ENCODE data around the gene CYP4F22. TPM values are rescaled to one million over a fixed set of nuclear protein-coding genes. Genes with fewer than 3 reads are reported as not detected.

CYP4F22 gene
- total RNA-seq, 4 donors from 2014 or later: 0.30 TPM; not detected in 3

- Histone ChIP-seq H3K9me3 (peaks cover 0 to 27% (median 0%) of the 10 kb centered on the region in 4 donors), H3K27me3 (no peaks in the 10 kb centered on the region), H3K36me3 (no peaks in the 10 kb centered on the region), H3K27ac (no peak overlapping the region), H3K4me3 (no peak overlapping the region), H3K4me1 (no peaks in the 10 kb centered on the region)
- DNase-seq (ENCODE audit: low spot score in 2 of 2): no peak
- no peak for TF ChIP-seq POLR2A (IDR thresholded peaks at IDR 0.05)
- no peak for TF ChIP-seq CTCF (IDR thresholded peaks at IDR 0.05)
- TF ChIP-seq EP300 (IDR thresholded peaks at IDR 0.05): no peak
- 57% methylated on average over 1 of the region's 1 CpG for WGBS, 2 donors
Observed at GRCh38 chr19:15538774-15539173, 30.4 kb downstream of the CYP4F22 start.

GRCh38 chr19:15539638-15540037 is 31.3 kb downstream of the CYP4F22 start:
- TF ChIP-seq EP300 (IDR thresholded peaks at IDR 0.05): no peak
- TF ChIP-seq CTCF (IDR thresholded peaks at IDR 0.05): no peak
- no peak for TF ChIP-seq POLR2A (IDR thresholded peaks at IDR 0.05)
- H3K27me3 ChIP-seq: no peaks in the 10 kb centered on the region
- no peak for DNase-seq (ENCODE audit: low spot score in 2 of 2)
- no peak overlapping the region for H3K4me3 ChIP-seq
- H3K27ac ChIP-seq: no peak overlapping the region
- no peaks in the 10 kb centered on the region for H3K4me1 ChIP-seq
- H3K36me3 ChIP-seq: no peaks in the 10 kb centered on the region
- peaks cover 0 to 27% (median 0%) of the 10 kb centered on the region in 4 donors for H3K9me3 ChIP-seq

- H3K9me3 ChIP-seq: peaks cover 0 to 27% (median 0%) of the 10 kb centered on the region in 4 donors
- no peak overlapping the region for H3K27ac ChIP-seq
- H3K4me1 ChIP-seq: no peaks in the 10 kb centered on the region
- no peak overlapping the region for H3K4me3 ChIP-seq
- no peaks in the 10 kb centered on the region for H3K36me3 ChIP-seq
- WGBS, 2 donors: 84 to 93% methylated on average over 19 to 20 of the region's 20 CpGs
- no peak for DNase-seq (ENCODE audit: low spot score in 2 of 2)
- TF ChIP-seq EP300 (IDR thresholded peaks at IDR 0.05) (no peak), POLR2A (IDR thresholded peaks at IDR 0.05) (no peak), CTCF (IDR thresholded peaks at IDR 0.05) (no peak)
- H3K27me3 ChIP-seq: no peaks in the 10 kb centered on the region
Observed at GRCh38 chr19:15540435-15540834, 32.1 kb downstream of the CYP4F22 start.

- H3K4me3 ChIP-seq: no peak overlapping the region
- peaks cover 0 to 16% (median 0%) of the 10 kb centered on the region in 4 donors for H3K9me3 ChIP-seq
- DNase-seq (ENCODE audit: low spot score in 2 of 2): no peak
- H3K4me1 ChIP-seq: no peaks in the 10 kb centered on the region
- TF ChIP-seq CTCF (IDR thresholded peaks at IDR 0.05): no peak
- no peak for TF ChIP-seq POLR2A (IDR thresholded peaks at IDR 0.05)
- TF ChIP-seq EP300 (IDR thresholded peaks at IDR 0.05): no peak
- no peak overlapping the region for H3K27ac ChIP-seq
- H3K36me3 ChIP-seq: no peaks in the 10 kb centered on the region
- H3K27me3 ChIP-seq: peaks cover 0 to 11% of the 10 kb centered on the region in 2 donors
Observed at GRCh38 chr19:15544283-15544682, 36.0 kb downstream of the CYP4F22 start.

GRCh38 chr19:15544970-15545369 is 36.6 kb downstream of the CYP4F22 start:
- H3K4me1 ChIP-seq: no peaks in the 10 kb centered on the region
- TF ChIP-seq EP300 (IDR thresholded peaks at IDR 0.05): no peak
- TF ChIP-seq CTCF (IDR thresholded peaks at IDR 0.05): no peak
- TF ChIP-seq POLR2A (IDR thresholded peaks at IDR 0.05): no peak
- 86 to 88% methylated on average over 1 of the region's 1 CpG for WGBS, 2 donors
- no peak for DNase-seq (ENCODE audit: low spot score in 2 of 2)
- H3K36me3 ChIP-seq: no peaks in the 10 kb centered on the region
- no peak overlapping the region for H3K4me3 ChIP-seq
- H3K27ac ChIP-seq: no peak overlapping the region
- peaks cover 0 to 10% (median 0%) of the 10 kb centered on the region in 4 donors for H3K9me3 ChIP-seq
- H3K27me3 ChIP-seq: peaks cover 0 to 18% of the 10 kb centered on the region in 2 donors

All from tibial nerve (tissue), 4 donors.